Left hindlimb (tissue), 1 donor: ENCODE measurements around the gene UBR2.

ENCODE experiments used
- DNase-seq: peaks from one replicate; pipeline ENCODE4 v3.0.0-alpha.2; 2018

UBR2 gene

GRCh38 chr6:42563697-42564505 is at the start of gene UBR2:
UBR2 (plus strand) TSS chr6:42564029; CDS start chr6:42564320, 291 bp downstream.
- peak; percentile 97 for DNase-seq

- DNase-seq = no peak
Measured at GRCh38 chr6:42514745-42515144, 49.1 kb upstream of the UBR2 start.

GRCh38 chr6:42519779-42520178 is 44.0 kb upstream of the UBR2 start:
- no peak for DNase-seq

- DNase-seq = no peak
Measured at GRCh38 chr6:42520786-42521607, 42.8 kb upstream of the UBR2 start.

- DNase-seq = no peak
Measured at GRCh38 chr6:42522036-42522435, 41.8 kb upstream of the UBR2 start.

- no peak for DNase-seq
Measured at GRCh38 chr6:42522942-42523814, 40.7 kb upstream of the UBR2 start.

GRCh38 chr6:42525206-42525605 is 38.6 kb upstream of the UBR2 start:
- no peak for DNase-seq

- DNase-seq = no peak
Measured at GRCh38 chr6:42526616-42527015, 37.2 kb upstream of the UBR2 start.

GRCh38 chr6:42527204-42527603 is 36.6 kb upstream of the UBR2 start:
- no peak for DNase-seq

GRCh38 chr6:42530296-42530695 is 33.5 kb upstream of the UBR2 start:
- no peak for DNase-seq

GRCh38 chr6:42530751-42531150 is 33.1 kb upstream of the UBR2 start:
- DNase-seq = no peak

GRCh38 chr6:42532038-42532669 is 31.7 kb upstream of the UBR2 start:
- DNase-seq = no peak

GRCh38 chr6:42533794-42534193 is 30.0 kb upstream of the UBR2 start:
- no peak for DNase-seq

- DNase-seq = no peak
Measured at GRCh38 chr6:42537536-42537935, 26.3 kb upstream of the UBR2 start.

GRCh38 chr6:42539135-42539534 is 24.7 kb upstream of the UBR2 start:
- no peak for DNase-seq

- no peak for DNase-seq
Measured at GRCh38 chr6:42545226-42545773, 18.5 kb upstream of the UBR2 start.

GRCh38 chr6:42547407-42548329 is 16.2 kb upstream of the UBR2 start:
- DNase-seq = peak; percentile 85

- DNase-seq = no peak
Measured at GRCh38 chr6:42550277-42550676, 13.6 kb upstream of the UBR2 start.

- no peak for DNase-seq
Measured at GRCh38 chr6:42551217-42551616, 12.6 kb upstream of the UBR2 start.

GRCh38 chr6:42552380-42552779 is 11.4 kb upstream of the UBR2 start:
- DNase-seq = no peak
